SK-N-MC (cell line): ENCODE results near the gene SNX10.

Experiments
- EZH2 ChIP-seq: fragments of 200-600 bp; sonication (generic); IDR thresholded peaks from one replicate; pipeline ENCODE4 v1.6.1; 2017; ENCODE audit warnings: antibody characterized with exemption
- FOXP2 ChIP-seq: optimal IDR thresholded peaks from 2 replicates; pipeline ENCODE3; 2011; ENCODE audit warnings: mild to moderate bottlenecking, moderate library complexity; ENCODE audit not compliant: insufficient read depth; ENCODE audit errors: extremely low read length, control extremely low read depth
- POLR2AphosphoS5 ChIP-seq: IDR thresholded peaks from 2 replicates; pipeline ENCODE4 v1.6.1; 2012; ENCODE audit warnings: mild to moderate bottlenecking, low read depth, low read length, borderline replicate concordance

- peak; percentile 90 for TF ChIP-seq EZH2
- no peak for TF ChIP-seq POLR2AphosphoS5
- no peak for TF ChIP-seq FOXP2
These were observed 106.7 kb downstream of the SNX10 start for GRCh38 chr7:26398427-26398755.
